CMK (cell line): ENCODE measurements around the gene RPS21.

ENCODE experiments used
- DNase-seq: peaks from one replicate; pipeline ENCODE4 v3.0.0-alpha.2; 2010; ENCODE audit warnings: low read depth

The RPS21 gene

GRCh38 chr20:62378215-62378614 is 8.7 kb upstream of the RPS21 start:
- no peak for DNase-seq

- no peak for DNase-seq
These were observed 5.6 kb upstream of the RPS21 start for GRCh38 chr20:62381202-62381797.

GRCh38 chr20:62381842-62382241 is 5.1 kb upstream of the RPS21 start:
- no peak for DNase-seq

DNA sequence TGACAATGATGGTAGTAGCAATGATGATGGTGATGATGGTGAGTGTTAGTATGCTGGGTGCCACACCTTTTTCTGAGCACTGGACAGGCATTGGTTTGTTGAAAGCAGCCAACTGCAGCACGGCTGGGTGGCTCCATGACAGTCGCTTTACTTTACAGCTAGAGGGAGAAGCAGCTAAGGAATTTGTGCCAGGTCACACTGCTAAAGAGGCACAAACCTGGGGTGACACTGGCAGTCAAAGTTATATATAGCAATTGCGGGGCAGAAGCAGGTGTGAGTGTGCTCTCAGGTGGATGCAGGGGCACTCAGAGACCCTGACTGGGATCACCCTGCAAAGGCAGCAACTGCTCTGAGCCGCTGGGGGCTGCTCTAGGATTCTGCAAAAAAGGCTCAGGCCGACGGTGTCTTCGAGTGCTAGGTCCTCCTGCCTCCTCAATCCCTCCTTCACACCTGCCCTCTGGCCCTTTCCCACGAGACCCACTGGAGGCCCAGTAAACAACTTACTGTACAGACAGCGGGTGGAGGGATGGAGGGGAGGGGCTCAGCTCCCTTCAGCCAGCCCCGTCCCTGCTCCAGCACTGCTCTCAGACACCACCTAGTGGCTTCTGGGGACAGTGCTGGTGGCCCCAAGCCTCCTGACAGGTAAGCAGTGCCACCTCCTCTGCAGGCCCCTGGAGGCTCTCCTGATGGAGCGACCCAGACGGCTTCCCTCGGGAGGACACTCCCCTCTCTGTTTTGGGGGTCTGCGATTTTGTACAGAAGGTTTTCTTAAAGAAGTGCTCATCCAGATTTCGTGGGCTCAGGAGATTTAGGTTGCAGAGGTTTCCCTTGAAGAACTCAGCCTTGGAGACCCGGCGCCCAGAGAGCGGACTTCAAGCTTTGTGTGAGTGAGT is 4.4 kb upstream of the RPS21 start:
- DNase-seq, result no peak

- no peak for DNase-seq
These were observed 463 bp downstream of the RPS21 start for GRCh38 chr20:62387219-62387913.

DNA sequence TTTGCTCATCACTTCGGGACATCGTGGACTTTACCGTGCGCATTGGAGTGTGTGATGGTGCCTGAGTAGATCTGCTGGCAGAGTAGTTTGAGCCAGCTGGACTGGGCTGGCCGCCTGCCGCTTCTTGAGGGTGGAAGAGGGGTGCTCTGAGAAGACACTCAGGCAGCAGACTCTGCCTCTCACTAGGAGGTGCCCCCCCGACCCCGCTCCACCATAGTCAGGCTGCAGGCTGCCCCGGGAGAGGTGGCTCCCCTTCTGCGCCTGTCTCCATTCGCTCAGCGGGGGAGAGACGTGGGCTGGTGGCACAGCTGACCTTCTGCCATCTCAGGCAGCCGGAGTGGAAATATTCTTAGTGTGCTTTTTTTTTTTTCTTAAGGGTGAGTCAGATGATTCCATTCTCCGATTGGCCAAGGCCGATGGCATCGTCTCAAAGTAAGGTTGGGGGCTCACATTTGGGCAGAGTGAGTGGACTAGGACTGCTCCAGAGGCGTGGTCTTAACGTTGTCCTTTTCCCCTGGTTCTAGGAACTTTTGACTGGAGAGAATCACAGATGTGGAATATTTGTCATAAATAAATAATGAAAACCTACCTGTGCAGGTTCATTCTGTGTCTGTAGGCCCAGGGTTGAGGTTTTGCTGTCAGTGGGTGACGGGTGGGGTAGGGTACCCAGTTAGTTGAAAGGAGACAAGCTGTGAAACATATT is 1.2 kb downstream of the RPS21 start:
- no peak for DNase-seq

DNA sequence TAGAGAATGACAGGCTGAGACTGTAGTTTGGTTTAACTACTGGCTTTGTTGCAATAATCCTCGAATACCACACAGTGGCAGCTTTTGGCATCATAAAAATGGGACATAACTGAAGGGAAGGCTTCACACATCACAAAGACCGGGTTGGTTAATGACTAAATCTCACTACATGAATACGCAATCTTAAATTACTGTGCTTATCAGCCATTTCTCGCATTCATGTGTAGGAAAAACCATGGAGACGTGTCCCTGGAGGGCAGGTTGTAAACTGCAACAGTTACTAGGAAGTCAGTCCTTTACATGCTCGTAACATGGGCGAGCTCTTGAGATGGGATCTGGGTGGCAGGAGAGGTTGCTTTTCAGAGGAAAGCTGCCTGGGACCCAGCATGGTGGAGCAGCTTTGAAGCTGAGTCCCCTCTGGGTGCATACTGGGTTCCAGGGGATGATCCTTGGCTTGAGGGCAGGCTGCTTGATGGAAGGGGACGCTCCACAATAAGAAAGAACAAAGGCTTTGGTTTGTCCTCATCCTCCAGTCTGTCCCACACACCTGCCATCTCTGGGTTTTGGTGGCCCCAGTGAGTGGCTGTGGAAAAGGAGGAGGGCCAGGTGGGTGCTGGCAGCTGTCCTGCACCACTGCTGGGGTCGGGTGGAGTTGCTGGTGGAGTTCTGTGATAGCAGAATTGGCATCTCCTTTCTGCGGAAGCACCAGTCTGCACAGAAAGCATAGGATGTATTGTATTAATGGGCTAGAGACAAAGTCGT is 2.1 kb downstream of the RPS21 start:
- DNase-seq, result no peak

DNA sequence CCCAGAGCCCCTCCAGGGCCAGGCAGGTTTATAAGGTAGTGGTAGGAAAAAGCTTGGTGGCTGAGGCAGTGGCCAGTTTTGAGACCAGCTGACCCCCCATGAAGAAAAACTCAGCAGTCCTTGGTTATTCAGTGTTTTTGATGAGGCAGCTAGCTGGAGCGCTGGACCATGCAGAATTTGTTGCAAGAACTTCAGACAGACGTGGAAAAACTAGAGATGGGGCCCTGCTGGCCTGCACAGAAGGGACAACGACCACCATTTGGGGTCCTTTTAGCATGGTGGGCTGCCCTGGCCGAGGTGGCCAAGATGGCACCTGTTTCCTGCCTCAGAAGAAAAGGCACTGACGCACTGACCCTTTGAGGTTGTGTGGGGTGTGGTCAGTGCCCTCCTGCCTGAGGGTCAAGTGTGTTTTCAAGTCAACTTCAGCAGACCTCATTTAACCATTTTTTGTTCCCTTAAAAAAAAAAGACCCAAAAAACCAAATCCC is 2.7 kb downstream of the RPS21 start:
- no peak for DNase-seq

GRCh38 chr20:62390317-62391164 is 3.6 kb downstream of the RPS21 start:
- DNase-seq, result no peak

DNA sequence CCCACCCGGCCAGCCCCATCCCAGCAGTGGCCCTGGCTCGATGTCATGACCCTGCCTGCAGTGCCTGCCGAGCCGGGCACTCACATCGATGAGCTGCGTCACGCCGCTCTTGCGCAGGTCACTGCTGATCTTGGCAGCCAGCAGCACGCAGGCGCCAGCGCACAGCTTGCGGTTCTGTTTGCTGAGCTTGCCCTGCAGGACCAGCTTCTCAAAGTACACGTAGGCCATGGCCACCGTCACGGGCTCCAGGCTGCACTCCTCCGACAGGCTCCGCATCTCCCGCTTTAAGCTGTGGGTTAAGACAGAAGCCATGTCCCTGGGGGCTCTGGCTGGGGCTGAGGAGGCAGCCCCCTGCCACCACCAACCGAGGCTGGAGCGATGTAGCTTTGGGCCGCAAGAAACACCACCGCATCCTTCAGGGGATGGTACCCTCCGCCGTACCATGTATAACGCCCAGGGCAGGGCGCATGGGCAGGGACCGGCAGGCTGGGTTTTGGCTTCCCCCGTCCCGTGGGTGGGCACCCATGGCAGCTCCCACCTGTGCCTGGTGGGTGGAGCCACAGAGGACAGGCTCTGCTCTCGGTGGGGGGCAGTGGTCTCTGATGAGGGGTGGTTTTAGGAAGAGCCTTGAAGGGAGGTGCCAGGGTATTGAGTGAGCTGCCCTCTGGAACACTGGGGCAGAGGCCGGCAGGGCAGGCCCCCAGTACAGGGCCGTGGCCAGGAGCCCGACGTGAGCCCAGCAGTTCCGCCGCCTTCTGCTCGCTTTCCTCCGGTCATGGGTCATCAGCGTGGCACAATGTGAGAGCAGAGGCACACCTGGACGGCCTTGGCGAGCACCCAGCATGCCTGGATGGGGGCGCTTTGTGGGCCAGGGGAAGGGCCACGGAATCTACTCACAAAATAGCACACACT is 4.5 kb downstream of the RPS21 start:
- DNase-seq, result no peak

DNA sequence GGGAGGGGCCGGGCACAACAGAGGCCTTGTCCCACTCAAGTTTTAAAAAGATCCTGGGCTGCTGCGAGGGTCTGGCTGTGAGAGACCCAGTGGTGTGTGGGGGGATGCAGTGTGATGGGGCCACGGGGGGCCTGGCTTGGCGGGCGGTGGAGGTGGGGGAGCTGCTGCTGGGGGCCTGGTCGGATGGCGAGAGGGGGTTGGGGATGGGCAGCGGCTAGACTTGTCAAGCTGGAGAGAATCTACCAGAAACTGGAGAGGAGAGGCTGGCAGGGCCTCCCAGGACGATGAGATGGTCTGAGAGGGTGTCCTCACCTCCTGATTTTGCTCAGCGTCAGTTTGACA is 5.1 kb downstream of the RPS21 start:
- no peak for DNase-seq

DNA sequence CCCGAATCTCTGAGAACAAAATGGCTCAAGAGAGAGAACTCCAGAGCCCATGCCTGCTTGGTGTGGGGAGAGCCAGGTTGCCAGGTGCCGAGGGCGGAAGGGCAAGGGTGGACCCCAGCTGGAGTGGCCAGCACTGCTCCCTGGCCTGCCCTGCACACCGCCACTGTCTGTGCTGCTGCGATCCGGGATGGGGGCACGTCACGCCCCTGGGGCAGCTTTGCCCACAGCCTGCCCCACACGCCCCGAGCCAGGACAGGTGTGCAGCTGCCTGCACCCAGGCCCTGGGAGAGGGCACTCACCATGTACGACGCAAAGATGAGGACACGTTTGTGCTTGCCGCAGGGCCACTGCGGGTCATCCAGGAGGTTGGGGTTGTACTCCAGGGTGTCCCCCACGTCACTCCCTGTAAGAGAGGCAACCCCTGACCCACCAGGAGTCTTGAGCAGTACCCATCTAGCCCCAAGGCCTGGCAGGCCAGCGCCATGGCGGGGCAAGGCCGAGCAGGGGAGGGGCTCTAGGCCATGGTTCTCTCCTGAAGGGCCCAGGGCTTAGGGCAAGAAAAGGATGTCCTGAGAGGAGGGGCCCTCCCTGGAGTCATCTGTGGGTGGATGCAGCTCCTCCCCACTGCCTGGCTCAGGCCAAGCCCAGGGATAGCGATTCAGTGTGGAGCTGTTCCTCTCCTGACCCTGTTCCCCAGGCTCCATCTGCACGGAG is 5.9 kb downstream of the RPS21 start:
- no peak for DNase-seq

- DNase-seq, result no peak
These were observed 6.4 kb downstream of the RPS21 start for GRCh38 chr20:62393335-62393665.

- no peak for DNase-seq
These were observed 6.9 kb downstream of the RPS21 start for GRCh38 chr20:62393830-62394229.

GRCh38 chr20:62394248-62395245 is 7.6 kb downstream of the RPS21 start:
- DNase-seq, result no peak

- no peak for DNase-seq
These were observed 8.7 kb downstream of the RPS21 start for GRCh38 chr20:62395311-62396242.
